Esophagus squamous epithelium (tissue), 4 donors: ENCODE measurements around the gene INPPL1.

Experiments
- CTCF ChIP-seq, 6 experiments: fragments of 450-650 bp in 4 of 6; fragments of 200-600 bp in 2 of 6; sonication (generic) in 2 of 6; IDR thresholded peaks; one replicate each; pipeline ENCODE4 v1.5.1; 2016 to 2019; ENCODE audit warnings: antibody characterized with exemption in 6 of 6, mild to moderate bottlenecking in 4 of 6, moderate library complexity in 4 of 6
- POLR2A ChIP-seq, 4 donors: fragments of 450-650 bp; IDR thresholded peaks; one replicate each; pipeline ENCODE4 v1.6.1; 2017; ENCODE audit warnings: antibody characterized with exemption in 4 of 4, mild to moderate bottlenecking in 4 of 4, moderate library complexity in 3 of 4

DNA sequence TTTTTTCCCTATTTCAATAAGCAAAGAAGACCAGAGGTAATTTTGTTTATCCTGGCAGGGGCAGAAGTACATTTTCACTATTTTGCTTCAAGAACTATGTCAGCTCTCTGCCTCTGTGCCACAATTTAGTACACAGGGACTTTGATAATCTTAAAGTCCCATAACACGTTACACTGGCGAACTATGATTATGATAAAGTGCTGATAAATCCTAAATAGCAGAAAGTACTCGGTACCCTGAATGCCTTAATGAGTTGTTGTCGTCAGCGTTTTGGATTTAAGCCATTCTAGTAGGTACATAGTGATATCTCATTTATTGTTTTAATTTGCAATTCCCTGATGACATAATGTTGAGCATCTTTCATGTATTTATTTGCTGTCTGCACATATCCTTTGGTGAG is 36.0 kb downstream of the INPPL1 start:
- TF ChIP-seq CTCF (IDR thresholded peaks at IDR 0.05) (no peak), POLR2A (IDR thresholded peaks at IDR 0.05) (no peak)
